Stimulated activated CD4-positive, alpha-beta T cell treated with anti-CD3 and anti-CD28 coated beads, Interleukin-2, amount 100 ng/mL, for 4 hours (primary cell): Measurements from ENCODE around the gene KCNT1.

Experiments used
- DNase-seq: peaks from one replicate; pipeline ENCODE4 v3.0.0-alpha.2; 2020; ENCODE audit warnings: low read depth

KCNT1 gene

GRCh38 chr9:135799261-135799660 is 97.3 kb downstream of the KCNT1 start:
- DNase-seq: no peak

- DNase-seq: no peak
These were observed 99.1 kb downstream of the KCNT1 start for GRCh38 chr9:135801070-135801469.

GRCh38 chr9:135802876-135803419 is 101.0 kb downstream of the KCNT1 start:
- DNase-seq: no peak

GRCh38 chr9:135803441-135803840 is 101.5 kb downstream of the KCNT1 start:
- no peak for DNase-seq

- DNase-seq: no peak
These were observed 102.8 kb downstream of the KCNT1 start for GRCh38 chr9:135804581-135805421.

GRCh38 chr9:135805422-135806022 is 103.5 kb downstream of the KCNT1 start:
- DNase-seq: no peak

GRCh38 chr9:135809166-135809565 is 107.2 kb downstream of the KCNT1 start:
- no peak for DNase-seq

GRCh38 chr9:135810806-135811575 is 109.0 kb downstream of the KCNT1 start:
- no peak for DNase-seq

- no peak for DNase-seq
These were observed 109.8 kb downstream of the KCNT1 start for GRCh38 chr9:135811801-135812200.

- no peak for DNase-seq
These were observed 111.0 kb downstream of the KCNT1 start for GRCh38 chr9:135812961-135813360.

- no peak for DNase-seq
These were observed 111.8 kb downstream of the KCNT1 start for GRCh38 chr9:135813671-135814290.

- DNase-seq: no peak
These were observed 112.6 kb downstream of the KCNT1 start for GRCh38 chr9:135814421-135815095.

GRCh38 chr9:135815413-135815812 is 113.4 kb downstream of the KCNT1 start:
- no peak for DNase-seq

- no peak for DNase-seq
These were observed 114.1 kb downstream of the KCNT1 start for GRCh38 chr9:135815830-135816650.

- DNase-seq: no peak
These were observed 114.6 kb downstream of the KCNT1 start for GRCh38 chr9:135816651-135816970.

- DNase-seq: no peak
These were observed 116.1 kb downstream of the KCNT1 start for GRCh38 chr9:135817951-135818717.

GRCh38 chr9:135818718-135819475 is 116.9 kb downstream of the KCNT1 start:
- DNase-seq: no peak

- no peak for DNase-seq
These were observed 117.9 kb downstream of the KCNT1 start for GRCh38 chr9:135819905-135820304.

GRCh38 chr9:135820661-135821060 is 118.7 kb downstream of the KCNT1 start:
- no peak for DNase-seq
